Liver (tissue), 3 donors: ENCODE data around the gene PRSS3.
"Not testable (repeated sequence)": the region's sequence is repeated elsewhere in the genome, so short reads cannot be mapped to it uniquely, and the experiment has no call there.

Source experiments
- RAD21 ChIP-seq, 2 donors: IDR thresholded peaks; 2 replicates each; pipeline ENCODE4 v1.6.1; 2016; ENCODE audit warnings: antibody characterized with exemption in 2 of 2, mild to moderate bottlenecking in 2 of 2
- TF ChIP-seq, protein P1 (sequence below): fragments of 150-350 bp; IDR thresholded peaks from 2 replicates; pipeline ENCODE4 v1.5.1; 2017; ENCODE audit warnings: improper control_type of control experiment, low read depth, low read length; ENCODE audit not compliant: missing input control
- donor health status: healthy.
- donor health status: healthy.

- TF ChIP-seq, protein P1, sequence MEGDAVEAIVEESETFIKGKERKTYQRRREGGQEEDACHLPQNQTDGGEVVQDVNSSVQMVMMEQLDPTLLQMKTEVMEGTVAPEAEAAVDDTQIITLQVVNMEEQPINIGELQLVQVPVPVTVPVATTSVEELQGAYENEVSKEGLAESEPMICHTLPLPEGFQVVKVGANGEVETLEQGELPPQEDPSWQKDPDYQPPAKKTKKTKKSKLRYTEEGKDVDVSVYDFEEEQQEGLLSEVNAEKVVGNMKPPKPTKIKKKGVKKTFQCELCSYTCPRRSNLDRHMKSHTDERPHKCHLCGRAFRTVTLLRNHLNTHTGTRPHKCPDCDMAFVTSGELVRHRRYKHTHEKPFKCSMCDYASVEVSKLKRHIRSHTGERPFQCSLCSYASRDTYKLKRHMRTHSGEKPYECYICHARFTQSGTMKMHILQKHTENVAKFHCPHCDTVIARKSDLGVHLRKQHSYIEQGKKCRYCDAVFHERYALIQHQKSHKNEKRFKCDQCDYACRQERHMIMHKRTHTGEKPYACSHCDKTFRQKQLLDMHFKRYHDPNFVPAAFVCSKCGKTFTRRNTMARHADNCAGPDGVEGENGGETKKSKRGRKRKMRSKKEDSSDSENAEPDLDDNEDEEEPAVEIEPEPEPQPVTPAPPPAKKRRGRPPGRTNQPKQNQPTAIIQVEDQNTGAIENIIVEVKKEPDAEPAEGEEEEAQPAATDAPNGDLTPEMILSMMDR = not testable (repeated sequence)
- not testable (repeated sequence) for TF ChIP-seq RAD21 (IDR thresholded peaks at IDR 0.05)
These were observed 25.0 kb upstream of the PRSS3 start for GRCh38 chr9:33770156-33770880.
